ENCODE measurements around the gene DNER.

Gene DNER

GRCh38 chr2:229591611-229592010 lies 122.7 kb downstream of the DNER start:
- Histone ChIP-seq H3K9me2 (replicated peaks; ENCODE audit: low read depth, low read length) (0 out of 2 replicates have a peak, but pooled peaks cover 3% of the 10 kb centered on the region), H3K79me2 (ENCODE audit: insufficient read depth, low read length) (no peaks in the 10 kb centered on the region), H3K9ac (ENCODE audit: low read depth, low read length, poor library complexity, severe bottlenecking) (no peak overlapping the region), H3K9me3 (ENCODE audit: insufficient read depth, low read depth, low read length) (no peaks in the 10 kb centered on the region), H4K20me1 (ENCODE audit: insufficient read depth, low read length, poor library complexity, severe bottlenecking) (no peaks in the 10 kb centered on the region), H3K4me3 (ENCODE audit: low read length, poor library complexity, severe bottlenecking) (no peak overlapping the region), H3K27me3 (ENCODE audit: insufficient read depth, low read length, poor library complexity, severe bottlenecking) (no peaks in the 10 kb centered on the region), H3K4me2 (ENCODE audit: low read depth, low read length, poor library complexity, severe bottlenecking) (no peak overlapping the region), H2AFZ (ENCODE audit: low read length) (no peak overlapping the region), H3K36me3 (ENCODE audit: insufficient read depth, low read length) (no peaks in the 10 kb centered on the region), H3K4me1 (ENCODE audit: insufficient read depth, low read length, poor library complexity, severe bottlenecking) (no peaks in the 10 kb centered on the region), H3F3A (ENCODE audit: low read depth) (no peaks in the 10 kb centered on the region)
- TF ChIP-seq EZH2phosphoT487 (IDR thresholded peaks at IDR 0.05; ENCODE audit: borderline replicate concordance) (no peak), CTCF (conservative IDR thresholded peaks at IDR 0.05; ENCODE audit: low read length) (no peak)

DNA sequence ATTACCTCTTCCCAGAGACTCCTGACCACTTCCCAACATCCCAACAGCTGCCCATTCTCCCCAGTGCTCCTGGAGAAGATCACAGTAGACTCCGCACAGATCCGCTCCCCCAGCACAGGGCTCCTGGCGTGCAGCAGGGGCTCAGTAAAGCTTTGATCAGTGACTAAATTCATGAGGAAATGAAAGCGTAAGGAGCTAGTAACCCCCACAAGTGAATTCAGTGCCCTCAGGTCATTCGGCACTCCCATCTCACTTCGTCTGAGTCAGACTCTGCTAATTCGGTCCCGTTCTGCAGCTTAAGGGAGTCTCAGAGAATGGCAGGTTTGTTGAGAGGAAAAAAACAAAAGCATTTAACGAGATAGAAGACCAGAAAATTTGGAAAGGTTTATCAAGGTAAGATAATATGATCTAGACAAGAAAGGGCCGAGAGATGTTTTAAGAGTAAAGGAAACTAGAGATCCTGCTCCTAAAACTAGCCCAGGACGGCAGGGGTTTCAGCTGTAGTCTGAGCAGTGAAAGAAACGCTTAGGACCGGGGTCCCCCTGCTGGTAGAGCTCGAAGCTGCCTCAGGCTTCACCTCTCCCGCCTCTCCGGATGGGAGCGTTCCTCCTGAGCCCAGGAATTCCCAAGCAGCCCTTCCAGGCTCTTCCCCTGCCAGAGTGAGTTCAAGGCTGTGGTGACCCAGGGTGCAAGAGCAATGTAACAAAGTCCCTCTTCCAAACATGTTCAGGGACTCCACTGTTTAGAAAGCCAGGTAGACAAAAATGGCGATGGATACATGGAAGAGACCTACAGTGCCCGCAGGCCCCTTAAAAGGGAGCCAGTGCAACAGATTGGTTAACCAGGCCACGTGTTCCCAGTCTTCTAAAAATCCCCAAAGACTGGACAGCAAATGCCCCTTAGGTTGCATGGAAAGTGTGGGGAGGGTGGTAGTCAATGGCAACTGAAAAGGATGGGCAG lies 127.3 kb downstream of the DNER start:
- no peak overlapping the region for H3K9ac ChIP-seq (ENCODE audit: low read depth, low read length, poor library complexity, severe bottlenecking)
- H3K4me1 ChIP-seq (ENCODE audit: insufficient read depth, low read length, poor library complexity, severe bottlenecking) = no peaks in the 10 kb centered on the region
- no peaks in the 10 kb centered on the region for H3F3A ChIP-seq (ENCODE audit: low read depth)
- H4K20me1 ChIP-seq (ENCODE audit: insufficient read depth, low read length, poor library complexity, severe bottlenecking) = no peaks in the 10 kb centered on the region
- no peaks in the 10 kb centered on the region for H3K36me3 ChIP-seq (ENCODE audit: insufficient read depth, low read length)
- 0 out of 2 replicates have a peak, but pooled peaks cover 3% of the 10 kb centered on the region for H3K9me2 ChIP-seq (replicated peaks; ENCODE audit: low read depth, low read length)
- H3K9me3 ChIP-seq (ENCODE audit: insufficient read depth, low read depth, low read length) = no peaks in the 10 kb centered on the region
- H3K27me3 ChIP-seq (ENCODE audit: insufficient read depth, low read length, poor library complexity, severe bottlenecking) = no peaks in the 10 kb centered on the region
- no peaks in the 10 kb centered on the region for H3K79me2 ChIP-seq (ENCODE audit: insufficient read depth, low read length)
- no peak overlapping the region for H3K4me3 ChIP-seq (ENCODE audit: low read length, poor library complexity, severe bottlenecking)
- H3K4me2 ChIP-seq (ENCODE audit: low read depth, low read length, poor library complexity, severe bottlenecking) = no peak overlapping the region
- TF ChIP-seq CTCF (conservative IDR thresholded peaks at IDR 0.05; ENCODE audit: low read length) (peak; percentile 58), EZH2phosphoT487 (IDR thresholded peaks at IDR 0.05; ENCODE audit: borderline replicate concordance) (no peak)
- H2AFZ ChIP-seq (ENCODE audit: low read length) = no peak overlapping the region

GRCh38 chr2:229586012-229586411 lies 128.3 kb downstream of the DNER start:
- no peak overlapping the region for H3K9ac ChIP-seq (ENCODE audit: low read depth, low read length, poor library complexity, severe bottlenecking)

More at GRCh38 chr2:229586012-229586411, 128.3 kb downstream of the DNER start:
- Histone ChIP-seq H2AFZ (ENCODE audit: low read length) (no peak overlapping the region), H3K9me3 (ENCODE audit: insufficient read depth, low read depth, low read length) (no peaks in the 10 kb centered on the region), H3K4me1 (ENCODE audit: insufficient read depth, low read length, poor library complexity, severe bottlenecking) (no peaks in the 10 kb centered on the region), H4K20me1 (ENCODE audit: insufficient read depth, low read length, poor library complexity, severe bottlenecking) (no peaks in the 10 kb centered on the region), H3K9me2 (replicated peaks; ENCODE audit: low read depth, low read length) (0 out of 2 replicates have a peak, but pooled peaks cover 3% of the 10 kb centered on the region), H3K27me3 (ENCODE audit: insufficient read depth, low read length, poor library complexity, severe bottlenecking) (no peaks in the 10 kb centered on the region), H3K4me2 (ENCODE audit: low read depth, low read length, poor library complexity, severe bottlenecking) (no peak overlapping the region), H3K79me2 (ENCODE audit: insufficient read depth, low read length) (no peaks in the 10 kb centered on the region), H3K4me3 (ENCODE audit: low read length, poor library complexity, severe bottlenecking) (no peak overlapping the region), H3F3A (ENCODE audit: low read depth) (no peaks in the 10 kb centered on the region), H3K36me3 (ENCODE audit: insufficient read depth, low read length) (no peaks in the 10 kb centered on the region)
- TF ChIP-seq CTCF (conservative IDR thresholded peaks at IDR 0.05; ENCODE audit: low read length) (no peak), EZH2phosphoT487 (IDR thresholded peaks at IDR 0.05; ENCODE audit: borderline replicate concordance) (no peak)

Data from Loucy (cell line).